HL-60 (cell line): ENCODE data around the gene TNNT1.

Experiments
- GABPA ChIP-seq: IDR thresholded peaks from 2 replicates; pipeline ENCODE4 v1.6.1; 2012; ENCODE audit warnings: low read depth
- POLR2AphosphoS5 ChIP-seq: IDR thresholded peaks from 2 replicates; pipeline ENCODE4 v1.6.1; 2012; ENCODE audit warnings: low read depth
- TF ChIP-seq, protein P1 (sequence below): IDR thresholded peaks from one replicate; pipeline ENCODE4 v1.5.1; 2011; ENCODE audit warnings: low read length, control low read depth, inconsistent platforms; ENCODE audit not compliant: insufficient read depth
- TF ChIP-seq, protein P2 (sequence below): IDR thresholded peaks from 2 replicates; pipeline ENCODE4 v1.6.1; 2012; ENCODE audit warnings: low read depth; ENCODE audit not compliant: insufficient replicate concordance

GRCh38 chr19:55178781-55179599 lies 30.0 kb upstream of the TNNT1 start:
- TF ChIP-seq POLR2AphosphoS5 (no peak), GABPA (no peak)
- TF ChIP-seq, protein P1, sequence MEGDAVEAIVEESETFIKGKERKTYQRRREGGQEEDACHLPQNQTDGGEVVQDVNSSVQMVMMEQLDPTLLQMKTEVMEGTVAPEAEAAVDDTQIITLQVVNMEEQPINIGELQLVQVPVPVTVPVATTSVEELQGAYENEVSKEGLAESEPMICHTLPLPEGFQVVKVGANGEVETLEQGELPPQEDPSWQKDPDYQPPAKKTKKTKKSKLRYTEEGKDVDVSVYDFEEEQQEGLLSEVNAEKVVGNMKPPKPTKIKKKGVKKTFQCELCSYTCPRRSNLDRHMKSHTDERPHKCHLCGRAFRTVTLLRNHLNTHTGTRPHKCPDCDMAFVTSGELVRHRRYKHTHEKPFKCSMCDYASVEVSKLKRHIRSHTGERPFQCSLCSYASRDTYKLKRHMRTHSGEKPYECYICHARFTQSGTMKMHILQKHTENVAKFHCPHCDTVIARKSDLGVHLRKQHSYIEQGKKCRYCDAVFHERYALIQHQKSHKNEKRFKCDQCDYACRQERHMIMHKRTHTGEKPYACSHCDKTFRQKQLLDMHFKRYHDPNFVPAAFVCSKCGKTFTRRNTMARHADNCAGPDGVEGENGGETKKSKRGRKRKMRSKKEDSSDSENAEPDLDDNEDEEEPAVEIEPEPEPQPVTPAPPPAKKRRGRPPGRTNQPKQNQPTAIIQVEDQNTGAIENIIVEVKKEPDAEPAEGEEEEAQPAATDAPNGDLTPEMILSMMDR: no peak
- TF ChIP-seq, protein P2, sequence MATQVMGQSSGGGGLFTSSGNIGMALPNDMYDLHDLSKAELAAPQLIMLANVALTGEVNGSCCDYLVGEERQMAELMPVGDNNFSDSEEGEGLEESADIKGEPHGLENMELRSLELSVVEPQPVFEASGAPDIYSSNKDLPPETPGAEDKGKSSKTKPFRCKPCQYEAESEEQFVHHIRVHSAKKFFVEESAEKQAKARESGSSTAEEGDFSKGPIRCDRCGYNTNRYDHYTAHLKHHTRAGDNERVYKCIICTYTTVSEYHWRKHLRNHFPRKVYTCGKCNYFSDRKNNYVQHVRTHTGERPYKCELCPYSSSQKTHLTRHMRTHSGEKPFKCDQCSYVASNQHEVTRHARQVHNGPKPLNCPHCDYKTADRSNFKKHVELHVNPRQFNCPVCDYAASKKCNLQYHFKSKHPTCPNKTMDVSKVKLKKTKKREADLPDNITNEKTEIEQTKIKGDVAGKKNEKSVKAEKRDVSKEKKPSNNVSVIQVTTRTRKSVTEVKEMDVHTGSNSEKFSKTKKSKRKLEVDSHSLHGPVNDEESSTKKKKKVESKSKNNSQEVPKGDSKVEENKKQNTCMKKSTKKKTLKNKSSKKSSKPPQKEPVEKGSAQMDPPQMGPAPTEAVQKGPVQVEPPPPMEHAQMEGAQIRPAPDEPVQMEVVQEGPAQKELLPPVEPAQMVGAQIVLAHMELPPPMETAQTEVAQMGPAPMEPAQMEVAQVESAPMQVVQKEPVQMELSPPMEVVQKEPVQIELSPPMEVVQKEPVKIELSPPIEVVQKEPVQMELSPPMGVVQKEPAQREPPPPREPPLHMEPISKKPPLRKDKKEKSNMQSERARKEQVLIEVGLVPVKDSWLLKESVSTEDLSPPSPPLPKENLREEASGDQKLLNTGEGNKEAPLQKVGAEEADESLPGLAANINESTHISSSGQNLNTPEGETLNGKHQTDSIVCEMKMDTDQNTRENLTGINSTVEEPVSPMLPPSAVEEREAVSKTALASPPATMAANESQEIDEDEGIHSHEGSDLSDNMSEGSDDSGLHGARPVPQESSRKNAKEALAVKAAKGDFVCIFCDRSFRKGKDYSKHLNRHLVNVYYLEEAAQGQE: no peak
